RWPE1 (cell line): ENCODE data around the gene WDFY1.

Source experiments
- CTCF ChIA-PET: fragments of 350-600 bp; sonication (Branson Sonifier 250); formaldehyde crosslinking; extraction: SDS; loops from one replicate; lab custom pipeline; 2021; lab: Yijun Ruan, JAX
- POLR2A ChIA-PET: fragments of 400-600 bp; formaldehyde crosslinking; extraction: SDS; loops from one replicate; lab custom pipeline; 2020; ENCODE audit warnings: antibody characterized with exemption; ENCODE audit not compliant: low non-redundant PET; lab: Yijun Ruan, JAX
- DNase-seq: peaks from one replicate; pipeline ENCODE4 v3.0.0; 2012; ENCODE audit warnings: low spot score
- H3K27ac ChIP-seq: fragments of 450-650 bp; 2 replicates; pipeline ENCODE4 v1.5.1; 2017
- CTCF ChIP-seq: fragments of 450-650 bp; conservative IDR thresholded peaks from 2 replicates; pipeline ENCODE4 v1.5.1; 2017; ENCODE audit warnings: low read depth, mild to moderate bottlenecking

The WDFY1 gene

GRCh38 chr2:223854741-223855140 lies 90.4 kb downstream of the WDFY1 start:
- no peak for TF ChIP-seq CTCF
- CTCF ChIA-PET = no interaction called here
- POLR2A ChIA-PET = no interaction called here
- no peak overlapping the region for H3K27ac ChIP-seq
- DNase-seq = no peak

GRCh38 chr2:223853425-223853837 lies 91.7 kb downstream of the WDFY1 start:
- no peak for TF ChIP-seq CTCF
- no peak overlapping the region for H3K27ac ChIP-seq
- DNase-seq = peak; percentile 38
- POLR2A ChIA-PET = no interaction called here
- CTCF ChIA-PET = no interaction called here

GRCh38 chr2:223852281-223852795 lies 92.8 kb downstream of the WDFY1 start:
- no peak overlapping the region for H3K27ac ChIP-seq
- ChIA-PET CTCF (no interaction called here), POLR2A (interaction anchor here (0.6 kb wide), 2 partner anchors 22 to 61 kb away, joined by 3 to 6 read pairs; no protein-coding TSS in a partner anchor)
- no peak for DNase-seq
- no peak for TF ChIP-seq CTCF

- CTCF ChIA-PET = interaction anchor here (0.7 kb wide), 1 partner anchor 985 kb away, joined by 3 read pairs; no protein-coding TSS in a partner anchor
Observed at GRCh38 chr2:223847410-223847809, 97.7 kb downstream of the WDFY1 start.

GRCh38 chr2:223846515-223846914 lies 98.6 kb downstream of the WDFY1 start:
- ChIA-PET POLR2A (no interaction called here), CTCF (interaction anchor here (0.7 kb wide), 1 partner anchor 984 kb away, joined by 3 read pairs; no protein-coding TSS in a partner anchor)
- no peak overlapping the region for H3K27ac ChIP-seq
- no peak for TF ChIP-seq CTCF
- DNase-seq = peak; percentile 55

More at GRCh38 chr2:223847410-223847809, 97.7 kb downstream of the WDFY1 start:
- TF ChIP-seq CTCF = no peak
- POLR2A ChIA-PET = no interaction called here
- DNase-seq = no peak
- H3K27ac ChIP-seq = no peak overlapping the region

GRCh38 chr2:223841436-223842190 lies 103.5 kb downstream of the WDFY1 start:
- DNase-seq = no peak
- no peak overlapping the region for H3K27ac ChIP-seq
- no peak for TF ChIP-seq CTCF
- CTCF ChIA-PET = no interaction called here
- POLR2A ChIA-PET = no interaction called here
